Measurements from ENCODE around the gene RNF208.

The RNF208 gene

GRCh38 chr9:137227054-137227852, 5.2 kb upstream of the RNF208 start, which contains the start of gene RNF224:
Gene RNF224 (plus strand): TSS chr9:137227502. CDS start chr9:137228336, 834 bp downstream.
- DNase-seq (ENCODE audit: low spot score) = peak; percentile 83

GRCh38 chr9:137226338-137227053, 4.5 kb upstream of the RNF208 start:
- no peak for DNase-seq (ENCODE audit: low spot score)

- DNase-seq (ENCODE audit: low spot score) = no peak
Measured at GRCh38 chr9:137225699-137226331, 3.8 kb upstream of the RNF208 start.

DNA sequence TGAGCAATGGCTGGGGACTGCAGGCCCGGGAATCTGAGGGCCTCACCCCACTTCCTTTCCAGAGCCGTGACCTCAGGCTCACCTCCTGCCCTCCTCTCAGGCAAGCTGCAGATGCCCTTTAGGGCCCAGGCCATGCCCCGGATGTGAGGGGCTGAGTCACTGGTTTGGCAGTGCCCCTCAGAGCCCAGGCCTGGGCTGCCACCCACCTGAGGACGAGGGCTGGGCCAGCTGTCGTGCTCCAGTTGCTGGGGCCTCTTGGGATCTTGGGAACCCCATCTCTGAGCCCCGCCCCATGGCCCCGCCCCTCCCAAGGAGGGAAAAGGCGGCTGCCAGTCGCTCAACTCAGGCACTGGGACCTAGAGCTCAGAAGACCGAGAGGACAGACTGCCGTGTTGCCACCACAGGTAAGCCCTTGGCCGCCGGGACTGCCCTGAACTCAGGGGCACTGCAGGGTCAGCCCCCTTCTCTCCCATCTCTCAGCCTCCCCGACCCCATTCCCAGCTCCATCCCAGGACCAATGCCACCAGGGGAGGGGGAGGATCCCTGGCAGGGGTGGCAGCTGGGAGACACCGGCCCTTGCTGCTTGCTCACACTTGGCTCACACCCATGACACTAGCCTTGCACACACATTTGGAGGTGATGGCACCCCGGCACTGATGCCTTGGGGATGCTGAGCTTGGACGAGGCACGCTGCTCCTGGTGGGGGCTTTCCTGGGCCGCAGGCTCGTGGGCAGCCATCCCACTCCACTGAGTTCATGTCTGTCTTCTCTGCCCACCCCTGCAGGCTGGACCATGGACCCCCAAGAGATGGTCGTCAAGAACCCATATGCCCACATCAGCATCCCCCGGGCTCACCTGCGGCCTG, 3.0 kb upstream of the RNF208 start, which contains the start of gene CYSRT1:
TSS of gene CYSRT1 (plus strand) at position 345 of the 865 bp plus-strand sequence. CDS start at position 793, 448 bp downstream.
- DNase-seq (ENCODE audit: low spot score) = no peak

GRCh38 chr9:137223078-137223970, 1.3 kb upstream of the RNF208 start:
- peak; percentile 99 for DNase-seq (ENCODE audit: low spot score)

DNA sequence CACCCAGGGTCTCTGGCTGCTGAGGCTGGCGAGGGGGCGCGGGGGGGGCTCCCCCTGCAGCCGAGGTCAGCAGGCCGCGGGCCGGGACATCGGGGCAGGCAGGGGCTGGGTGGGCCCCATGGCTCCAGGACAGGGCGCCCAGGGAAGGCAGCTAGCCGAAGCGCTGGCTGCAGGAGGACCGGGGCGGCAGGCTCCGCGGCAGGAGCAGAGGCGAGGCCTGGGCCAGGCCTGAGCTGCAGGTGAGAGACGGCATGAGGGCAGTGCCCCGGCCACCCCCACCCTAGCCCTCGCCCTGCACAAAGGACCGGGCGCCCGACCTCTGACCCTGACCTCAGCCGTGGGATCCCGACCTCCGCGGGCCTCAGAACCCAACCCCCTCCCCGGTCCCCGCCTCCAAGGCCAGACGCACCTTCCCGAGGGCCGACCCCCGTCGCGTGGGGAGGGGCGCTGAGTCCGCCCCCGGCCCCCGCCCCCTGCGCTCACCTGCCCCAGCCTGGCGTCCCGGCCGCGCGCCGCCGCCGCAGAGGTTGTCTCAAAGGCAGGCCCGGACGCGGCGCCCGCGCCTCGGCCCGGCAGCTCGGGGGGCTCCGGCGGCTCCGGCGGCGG, 431 bp downstream of the RNF208 start:
- DNase-seq (ENCODE audit: low spot score) = no peak

- DNase-seq (ENCODE audit: low spot score) = no peak
Measured at GRCh38 chr9:137221095-137221505, 940 bp downstream of the RNF208 start.

GRCh38 chr9:137220317-137221094, 1.5 kb downstream of the RNF208 start:
- DNase-seq (ENCODE audit: low spot score) = no peak

DNA sequence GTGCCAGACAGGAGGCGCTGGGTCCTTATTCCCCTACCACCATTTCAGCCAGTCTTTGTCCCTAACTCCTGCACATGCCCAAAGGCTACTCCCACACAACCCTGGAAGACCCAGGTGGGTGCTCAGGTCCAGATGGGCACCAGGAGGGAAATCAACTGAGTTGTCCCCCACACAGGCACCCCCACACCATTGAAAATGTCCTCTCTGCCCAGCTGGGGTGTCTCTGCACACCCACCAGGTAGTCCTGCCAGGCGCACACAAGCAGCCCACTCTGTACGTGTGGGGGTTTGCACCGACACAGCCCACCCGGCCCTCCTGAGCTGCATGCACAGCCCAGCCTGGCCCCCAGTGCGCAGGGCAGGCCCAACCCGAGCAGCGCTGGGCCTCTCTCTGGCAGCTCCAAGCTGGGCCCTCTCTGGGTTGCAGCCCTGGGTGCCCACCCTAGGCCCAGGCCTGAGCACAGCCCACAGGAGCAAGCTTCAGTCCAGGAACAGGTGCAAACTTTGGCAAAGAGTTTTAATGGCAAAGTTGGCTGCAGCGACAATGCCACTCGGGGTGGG, 2.2 kb downstream of the RNF208 start:
- DNase-seq (ENCODE audit: low spot score) = no peak

- DNase-seq (ENCODE audit: low spot score) = no peak
Measured at GRCh38 chr9:137218754-137219271, 3.2 kb downstream of the RNF208 start.

GRCh38 chr9:137218212-137218753, 3.8 kb downstream of the RNF208 start:
- DNase-seq (ENCODE audit: low spot score) = no peak

DNA sequence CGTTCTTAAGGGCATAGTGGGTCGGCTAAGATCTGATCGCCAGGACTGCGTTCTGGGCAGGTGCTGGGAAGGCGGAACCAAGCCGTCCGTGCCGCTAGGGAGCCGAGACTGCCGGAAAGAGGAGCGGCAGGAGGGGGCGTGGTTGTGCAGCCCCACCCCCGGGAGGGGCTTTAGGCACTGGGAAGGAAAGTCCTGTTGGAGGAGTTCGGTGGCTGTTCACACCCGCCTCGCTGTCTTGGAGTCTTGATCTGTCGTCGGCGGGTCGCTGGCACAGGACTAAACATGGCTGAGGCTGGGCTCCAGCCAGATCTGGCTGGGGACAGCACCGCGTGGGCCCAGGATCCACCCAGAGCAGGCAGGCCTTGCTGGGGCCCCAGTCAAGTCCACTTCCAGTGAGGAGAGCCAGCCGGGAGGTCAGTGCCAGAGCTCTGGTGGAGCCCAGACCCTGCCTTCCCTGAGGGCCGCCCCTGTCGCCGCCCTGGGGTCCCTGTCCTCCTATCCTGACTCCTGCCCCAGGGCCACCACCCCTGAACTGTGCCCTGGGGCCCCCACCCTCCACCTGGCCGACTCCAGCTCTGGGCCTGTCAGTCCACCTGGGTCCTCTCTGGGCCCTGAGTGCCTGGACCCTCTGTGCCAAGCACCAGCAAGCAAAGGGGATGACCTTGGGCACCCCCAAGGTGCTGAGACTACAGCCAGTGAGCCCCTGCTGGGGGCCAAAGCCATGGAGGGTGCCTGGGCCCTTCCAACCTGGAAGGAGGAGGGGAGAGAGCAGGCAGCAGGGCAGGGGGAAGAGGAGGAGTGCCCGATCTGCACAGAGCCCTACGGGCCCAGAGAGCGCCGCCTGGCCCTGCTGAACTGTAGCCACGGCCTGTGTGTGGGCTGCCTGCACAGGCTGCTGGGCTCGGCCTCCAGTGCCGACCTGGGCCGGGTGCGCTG, 4.5 kb downstream of the RNF208 start:
- DNase-seq (ENCODE audit: low spot score) = no peak

- DNase-seq (ENCODE audit: low spot score) = no peak
Measured at GRCh38 chr9:137216188-137216965, 5.7 kb downstream of the RNF208 start.

DNA sequence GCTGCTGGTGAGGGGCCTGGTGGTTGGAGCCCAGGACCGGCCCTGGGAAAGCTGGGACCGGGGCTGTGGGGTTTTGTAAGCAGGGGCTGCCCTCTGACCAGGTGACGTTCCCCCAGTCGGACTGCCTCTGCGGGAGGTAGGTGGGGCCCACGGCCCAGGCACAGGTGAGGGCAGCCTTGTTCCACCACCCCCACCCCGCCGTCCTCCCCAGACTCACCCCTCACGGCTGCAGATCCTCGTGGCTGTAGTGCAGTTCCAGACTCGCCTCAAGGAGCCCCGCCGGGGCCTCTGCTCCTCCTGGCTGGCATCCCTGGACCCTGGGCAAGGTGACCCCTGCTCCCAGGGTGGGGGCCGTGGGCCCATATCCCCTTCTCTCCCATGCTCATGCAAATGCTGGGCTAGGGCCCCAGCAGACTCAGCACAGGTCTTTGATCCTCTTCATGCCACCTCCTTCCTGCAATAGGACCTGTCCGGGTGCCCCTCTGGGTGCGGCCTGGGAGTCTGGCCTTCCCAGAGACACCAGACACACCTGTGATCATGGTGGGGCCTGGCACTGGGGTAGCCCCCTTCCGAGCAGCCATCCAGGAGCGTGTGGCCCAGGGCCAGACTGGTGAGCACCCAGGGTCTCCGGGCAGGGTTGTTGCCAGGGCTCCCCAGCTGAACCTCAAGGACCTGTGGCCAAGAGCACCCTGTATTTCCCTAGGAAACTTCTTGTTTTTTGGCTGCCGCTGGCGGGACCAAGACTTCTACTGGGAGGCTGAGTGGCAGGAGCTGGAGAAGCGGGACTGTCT, 6.6 kb downstream of the RNF208 start:
- DNase-seq (ENCODE audit: low spot score) = no peak

DNA sequence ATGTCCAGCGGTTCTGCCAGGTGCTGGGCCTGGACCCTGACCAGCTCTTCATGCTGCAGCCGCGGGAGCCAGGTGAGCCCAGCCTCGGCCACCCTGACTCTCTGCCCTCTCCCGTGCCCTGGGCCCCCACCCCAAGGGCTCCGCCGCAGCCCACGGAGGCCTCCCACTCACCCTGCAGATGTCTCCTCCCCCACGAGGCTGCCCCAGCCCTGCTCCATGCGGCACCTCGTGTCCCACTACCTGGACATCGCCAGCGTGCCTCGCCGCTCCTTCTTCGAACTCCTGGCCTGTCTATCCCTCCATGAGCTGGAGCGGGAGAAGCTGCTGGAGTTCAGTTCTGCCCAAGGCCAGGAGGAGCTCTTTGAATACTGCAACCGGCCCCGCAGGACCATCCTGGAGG, 7.4 kb downstream of the RNF208 start:
- DNase-seq (ENCODE audit: low spot score) = no peak

Measured in CD4-positive, alpha-beta T cell treated with Interleukin-15 for 4 hours (primary cell).